ENCODE results near the gene CAB39L.

Gene CAB39L

GRCh38 chr13:49404703-49405020 is 39.2 kb downstream of the CAB39L start:
- no peak overlapping the region for H3K18ac ChIP-seq (ENCODE audit: low read length)
- no peak overlapping the region for H4K8ac ChIP-seq (ENCODE audit: low read depth, low read length)
- no peak overlapping the region for H3K14ac ChIP-seq (ENCODE audit: low read length)
- no peak overlapping the region for H3K23ac ChIP-seq (ENCODE audit: low read length)
- H3K4me2 ChIP-seq (ENCODE audit: low read length) = no peak overlapping the region
- H3K27ac ChIP-seq (ENCODE audit: low read depth, low read length) = no peak overlapping the region
- WGBS (ENCODE audit: extremely low coverage, insufficient coverage, insufficient read length) = no CpG with 5 or more reads among the region's 1 CpG
- H4K91ac ChIP-seq (ENCODE audit: low read depth, low read length) = no peak overlapping the region
- no peaks in the 10 kb centered on the region for H3K36me3 ChIP-seq (ENCODE audit: control insufficient read depth in 1 of 2, insufficient read depth in 2 of 2, low read length in 2 of 2)
- no peak overlapping the region for H2BK5ac ChIP-seq (ENCODE audit: low read depth, low read length, poor library complexity)
- H3K79me2 ChIP-seq (ENCODE audit: control insufficient read depth, insufficient read depth, low read length, poor library complexity) = no peaks in the 10 kb centered on the region
- no peak overlapping the region for H3K4me3 ChIP-seq (ENCODE audit: low read depth, low read length)
- H3K9ac ChIP-seq (ENCODE audit: low read length) = no peak overlapping the region
- peaks cover 3 to 8% of the 10 kb centered on the region in 2 experiments for H3K4me1 ChIP-seq (ENCODE audit: control insufficient read depth in 1 of 2, insufficient read depth in 2 of 2, low read length in 2 of 2)
- H2BK12ac ChIP-seq (ENCODE audit: low read length) = no peak overlapping the region
- H3K27me3 ChIP-seq (ENCODE audit: insufficient read depth, low read length) = no peaks in the 10 kb centered on the region
- H2AK5ac ChIP-seq (ENCODE audit: low read length) = no peak overlapping the region
- no peak overlapping the region for H4K12ac ChIP-seq (ENCODE audit: low read depth, low read length)
- H2BK120ac ChIP-seq (ENCODE audit: insufficient read depth, low read length, poor library complexity) = no peak overlapping the region
- DNase-seq = no peak
- no peak overlapping the region for H2AFZ ChIP-seq (ENCODE audit: insufficient read depth, low read length, poor library complexity)
- no peak overlapping the region for H3K4ac ChIP-seq (ENCODE audit: low read depth, low read length)
- peaks cover 7% of the 10 kb centered on the region for H3K79me1 ChIP-seq (ENCODE audit: low read length)
- H3K9me3 ChIP-seq (ENCODE audit: insufficient read depth, low read depth, low read length) = no peaks in the 10 kb centered on the region

- no peak overlapping the region for H3K9ac ChIP-seq (ENCODE audit: low read length)
- no peak overlapping the region for H3K14ac ChIP-seq (ENCODE audit: low read length)
- peaks cover 7% of the 10 kb centered on the region for H3K79me1 ChIP-seq (ENCODE audit: low read length)
- H3K4me3 ChIP-seq (ENCODE audit: low read depth, low read length) = no peak overlapping the region
- H4K12ac ChIP-seq (ENCODE audit: low read depth, low read length) = no peak overlapping the region
- peak; percentile 63 to 87 for DNase-seq
- H3K27ac ChIP-seq (ENCODE audit: low read depth, low read length) = no peak overlapping the region
- no peak overlapping the region for H3K4me2 ChIP-seq (ENCODE audit: low read length)
- no peak overlapping the region for H2BK120ac ChIP-seq (ENCODE audit: insufficient read depth, low read length, poor library complexity)
- no peaks in the 10 kb centered on the region for H3K27me3 ChIP-seq (ENCODE audit: insufficient read depth, low read length)
- H3K9me3 ChIP-seq (ENCODE audit: insufficient read depth, low read depth, low read length) = no peaks in the 10 kb centered on the region
- H2BK12ac ChIP-seq (ENCODE audit: low read length) = peak overlapping the region; percentile 2
- no peak overlapping the region for H3K18ac ChIP-seq (ENCODE audit: low read length)
- no peak overlapping the region for H2AFZ ChIP-seq (ENCODE audit: insufficient read depth, low read length, poor library complexity)
- H3K4ac ChIP-seq (ENCODE audit: low read depth, low read length) = no peak overlapping the region
- H4K91ac ChIP-seq (ENCODE audit: low read depth, low read length) = peak overlapping the region; percentile 2
- H3K36me3 ChIP-seq (ENCODE audit: control insufficient read depth in 1 of 2, insufficient read depth in 2 of 2, low read length in 2 of 2) = no peaks in the 10 kb centered on the region
- H2BK5ac ChIP-seq (ENCODE audit: low read depth, low read length, poor library complexity) = peak overlapping the region; percentile 8
- H3K79me2 ChIP-seq (ENCODE audit: control insufficient read depth, insufficient read depth, low read length, poor library complexity) = no peaks in the 10 kb centered on the region
- no peak overlapping the region for H4K8ac ChIP-seq (ENCODE audit: low read depth, low read length)
- H3K4me1 ChIP-seq (ENCODE audit: control insufficient read depth in 1 of 2, insufficient read depth in 2 of 2, low read length in 2 of 2) = peaks cover 3 to 8% of the 10 kb centered on the region in 2 experiments
- WGBS (ENCODE audit: extremely low coverage, insufficient coverage, insufficient read length) = no CpG with 5 or more reads among the region's 7 CpGs
- no peak overlapping the region for H2AK5ac ChIP-seq (ENCODE audit: low read length)
- H3K23ac ChIP-seq (ENCODE audit: low read length) = no peak overlapping the region
Observed at GRCh38 chr13:49403996-49404702, 39.7 kb downstream of the CAB39L start.

DNA sequence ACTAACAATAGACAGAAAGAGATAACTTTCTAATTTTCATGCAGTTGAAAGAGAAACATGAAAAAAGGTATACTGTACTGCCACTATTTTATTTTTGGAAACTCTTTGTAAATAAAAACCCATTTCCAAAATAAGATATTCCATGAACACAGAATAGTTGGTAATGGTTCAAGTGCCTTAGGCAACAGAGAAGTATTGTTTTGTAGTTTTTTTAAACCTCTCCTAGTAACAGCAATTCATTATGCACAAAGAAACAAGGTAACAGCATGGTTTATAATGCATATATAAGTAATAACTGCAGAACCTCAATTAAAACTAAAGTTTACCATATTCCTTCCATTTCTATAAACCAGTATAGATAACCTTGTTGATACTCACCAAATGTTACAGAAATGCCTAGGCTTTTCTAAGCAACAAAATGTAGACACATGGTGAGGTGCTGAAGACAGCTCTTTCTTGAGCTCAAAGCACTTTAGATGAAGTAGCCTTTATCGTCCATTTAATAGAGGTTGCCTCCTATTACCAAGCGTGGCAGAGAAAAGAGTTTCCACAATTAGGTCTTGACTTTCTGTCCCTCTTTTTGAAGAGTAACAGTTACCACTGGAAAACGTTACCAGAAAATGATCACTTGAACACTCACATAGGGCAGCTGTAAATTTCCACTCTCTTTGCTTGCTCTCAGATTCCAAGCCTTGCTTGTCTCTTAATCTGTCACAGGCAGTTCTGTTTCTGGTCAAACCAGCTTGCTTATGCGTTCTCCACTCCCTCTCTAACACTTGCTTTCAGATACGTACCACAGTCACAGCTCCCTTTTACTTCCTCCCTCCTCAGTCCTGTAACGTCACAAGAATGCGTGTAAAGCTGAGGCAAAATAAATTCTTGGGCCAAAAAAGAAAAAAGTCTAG is 42.9 kb downstream of the CAB39L start:
- Histone ChIP-seq H3K9me3 (ENCODE audit: insufficient read depth, low read depth, low read length) (no peaks in the 10 kb centered on the region), H4K12ac (ENCODE audit: low read depth, low read length) (no peak overlapping the region), H3K14ac (ENCODE audit: low read length) (no peak overlapping the region), H2BK5ac (ENCODE audit: low read depth, low read length, poor library complexity) (no peak overlapping the region), H3K4ac (ENCODE audit: low read depth, low read length) (no peak overlapping the region), H3K27ac (ENCODE audit: low read depth, low read length) (peak overlapping the region; percentile 91), H3K4me3 (ENCODE audit: low read depth, low read length) (no peak overlapping the region), H3K4me1 (ENCODE audit: control insufficient read depth in 1 of 2, insufficient read depth in 2 of 2, low read length in 2 of 2) (peaks cover 3 to 5% of the 10 kb centered on the region in 2 experiments), H4K91ac (ENCODE audit: low read depth, low read length) (no peak overlapping the region), H2BK12ac (ENCODE audit: low read length) (no peak overlapping the region), H3K36me3 (ENCODE audit: control insufficient read depth in 1 of 2, insufficient read depth in 2 of 2, low read length in 2 of 2) (no peaks in the 10 kb centered on the region), H3K9ac (ENCODE audit: low read length) (no peak overlapping the region), H2AK5ac (ENCODE audit: low read length) (no peak overlapping the region), H2BK120ac (ENCODE audit: insufficient read depth, low read length, poor library complexity) (no peak overlapping the region), H3K27me3 (ENCODE audit: insufficient read depth, low read length) (no peaks in the 10 kb centered on the region), H4K8ac (ENCODE audit: low read depth, low read length) (no peak overlapping the region), H3K79me2 (ENCODE audit: control insufficient read depth, insufficient read depth, low read length, poor library complexity) (no peaks in the 10 kb centered on the region), H2AFZ (ENCODE audit: insufficient read depth, low read length, poor library complexity) (no peak overlapping the region), H3K4me2 (ENCODE audit: low read length) (peak overlapping the region; percentile 53), H3K18ac (ENCODE audit: low read length) (no peak overlapping the region), H3K79me1 (ENCODE audit: low read length) (peaks cover 7% of the 10 kb centered on the region), H3K23ac (ENCODE audit: low read length) (no peak overlapping the region)
- DNase-seq = peak; percentile 70 to 92
- WGBS (ENCODE audit: extremely low coverage, insufficient coverage, insufficient read length) = no CpG with 5 or more reads among the region's 7 CpGs

GRCh38 chr13:49399801-49400472 is 43.9 kb downstream of the CAB39L start:
- Histone ChIP-seq H3K9me3 (ENCODE audit: insufficient read depth, low read depth, low read length) (no peaks in the 10 kb centered on the region), H3K4ac (ENCODE audit: low read depth, low read length) (no peak overlapping the region)

More at GRCh38 chr13:49399801-49400472, 43.9 kb downstream of the CAB39L start:
- H4K91ac ChIP-seq (ENCODE audit: low read depth, low read length) = no peak overlapping the region
- H2AFZ ChIP-seq (ENCODE audit: insufficient read depth, low read length, poor library complexity) = no peak overlapping the region
- H2BK12ac ChIP-seq (ENCODE audit: low read length) = no peak overlapping the region
- H2AK5ac ChIP-seq (ENCODE audit: low read length) = no peak overlapping the region
- H4K12ac ChIP-seq (ENCODE audit: low read depth, low read length) = no peak overlapping the region
- H2BK120ac ChIP-seq (ENCODE audit: insufficient read depth, low read length, poor library complexity) = no peak overlapping the region
- DNase-seq = peak in 1 of 2 donors; percentile 29
- no peak overlapping the region for H3K18ac ChIP-seq (ENCODE audit: low read length)
- H4K8ac ChIP-seq (ENCODE audit: low read depth, low read length) = no peak overlapping the region
- no peak overlapping the region for H2BK5ac ChIP-seq (ENCODE audit: low read depth, low read length, poor library complexity)
- no peaks in the 10 kb centered on the region for H3K36me3 ChIP-seq (ENCODE audit: control insufficient read depth in 1 of 2, insufficient read depth in 2 of 2, low read length in 2 of 2)
- no peak overlapping the region for H3K4me2 ChIP-seq (ENCODE audit: low read length)
- no peak overlapping the region for H3K14ac ChIP-seq (ENCODE audit: low read length)
- no peak overlapping the region for H3K9ac ChIP-seq (ENCODE audit: low read length)
- H3K27ac ChIP-seq (ENCODE audit: low read depth, low read length) = no peak overlapping the region
- no CpG with 5 or more reads among the region's 1 CpG for WGBS (ENCODE audit: extremely low coverage, insufficient coverage, insufficient read length)
- no peaks in the 10 kb centered on the region for H3K27me3 ChIP-seq (ENCODE audit: insufficient read depth, low read length)
- peaks cover 7% of the 10 kb centered on the region for H3K79me1 ChIP-seq (ENCODE audit: low read length)
- no peaks in the 10 kb centered on the region for H3K79me2 ChIP-seq (ENCODE audit: control insufficient read depth, insufficient read depth, low read length, poor library complexity)
- no peak overlapping the region for H3K4me3 ChIP-seq (ENCODE audit: low read depth, low read length)
- no peak overlapping the region for H3K23ac ChIP-seq (ENCODE audit: low read length)
- peaks cover 3 to 5% of the 10 kb centered on the region in 2 experiments for H3K4me1 ChIP-seq (ENCODE audit: control insufficient read depth in 1 of 2, insufficient read depth in 2 of 2, low read length in 2 of 2)

Measured in trophoblast cell (in vitro differentiated cells and primary cell).